Caco-2 (cell line): ENCODE results near the gene RPS6KA4. TPM values are rescaled to one million over a fixed set of nuclear protein-coding genes. Genes with fewer than 3 reads are reported as not detected.

ENCODE experiments used
- BruUV-seq: library from RNA; stranded (reverse); fragments of 400-500 nt; replicated peaks from 2 replicates; lab custom pipeline; 2021; lab: Mats Ljungman, UMichigan
- CTCF ChIA-PET: fragments of 300-600 bp; sonication (Branson Sonifier 250); formaldehyde crosslinking; loops from one replicate; lab custom pipeline; 2022; ENCODE audit warnings: antibody characterized with exemption; lab: Charles Lee
- POLR2A ChIA-PET: fragments of 300-600 bp; sonication (Branson Sonifier 250); formaldehyde crosslinking; loops from one replicate; lab custom pipeline; 2022; ENCODE audit warnings: antibody characterized with exemption; lab: Charles Lee
- DNase-seq, 2 experiments: peaks; one replicate each; pipeline versions ENCODE4 v3.0.0 to v3.0.0-alpha.2; 2020 to 2022
- H3K27me3 ChIP-seq: replicated peaks from 2 replicates; pipeline ENCODE4 v1.6.0; 2011; ENCODE audit warnings: low read length; ENCODE audit not compliant: control insufficient read depth, insufficient read depth
- H3K36me3 ChIP-seq: 2 replicates; pipeline ENCODE4 v1.5.1; 2011; ENCODE audit warnings: low read length; ENCODE audit not compliant: control insufficient read depth, insufficient read depth
- H3K4me1 ChIP-seq: fragments of 250-450 bp; sonication (Bioruptor Pico); 2 replicates; pipeline ENCODE4 v1.5.1; 2020; ENCODE audit warnings: mild to moderate bottlenecking
- H3K4me3 ChIP-seq: 2 replicates; pipeline ENCODE4 v1.5.1; 2011; ENCODE audit warnings: low read depth, mild to moderate bottlenecking, control low read depth, low read length
- H3K9me3 ChIP-seq: fragments of 250-450 bp; sonication (Bioruptor Pico); 2 replicates; pipeline ENCODE4 v1.5.1; 2020; ENCODE audit warnings: mild to moderate bottlenecking, moderate library complexity
- H3K27ac Mint-ChIP-seq: one replicate; pipeline ENCODE4 v1.8.0; 2022; ENCODE audit warnings: mixed read lengths; ENCODE audit not compliant: unreplicated experiment
- H3K27me3 Mint-ChIP-seq: one replicate; pipeline ENCODE4 v1.8.0; 2022; ENCODE audit warnings: mixed read lengths; ENCODE audit not compliant: insufficient read depth, unreplicated experiment
- H3K36me3 Mint-ChIP-seq: one replicate; pipeline ENCODE4 v1.8.0; 2022; ENCODE audit warnings: mild to moderate bottlenecking, mixed read lengths; ENCODE audit not compliant: insufficient read depth, unreplicated experiment
- H3K4me1 Mint-ChIP-seq: one replicate; pipeline ENCODE4 v1.8.0; 2022; ENCODE audit warnings: low read depth, mixed read lengths; ENCODE audit not compliant: unreplicated experiment
- H3K4me3 Mint-ChIP-seq: one replicate; pipeline ENCODE4 v1.8.0; 2022; ENCODE audit warnings: mild to moderate bottlenecking, moderate library complexity, mixed read lengths; ENCODE audit not compliant: unreplicated experiment
- H3K9me3 Mint-ChIP-seq: one replicate; pipeline ENCODE4 v1.8.0; 2022; ENCODE audit warnings: mixed read lengths; ENCODE audit not compliant: unreplicated experiment
- CTCF ChIP-seq, 2 experiments: fragments of 200-600 bp in 1 of 2; IDR thresholded peaks; 1 replicate in 1 of 2; 2 replicates in 1 of 2; pipeline versions ENCODE4 v1.5.1 to v1.8.0; 2011 to 2022; ENCODE audit warnings: antibody characterized with exemption in 1 of 2, control low read depth in 1 of 2, inconsistent platforms in 1 of 2, low read depth in 1 of 2, low read length in 1 of 2, mild to moderate bottlenecking in 1 of 2, moderate library complexity in 1 of 2; ENCODE audit not compliant: insufficient read depth in 1 of 2, severe bottlenecking in 1 of 2, unreplicated experiment in 1 of 2
- intact Hi-C: fragments of 100-400 bp; cut with micrococcal nuclease; formaldehyde crosslinking; loops from one replicate; pipeline ENCODE4 v1.10.0; 2022; ENCODE audit not compliant: unreplicated experiment
- total RNA-seq: library from RNA; stranded (reverse); gene quantifications from 2 replicates; pipeline ENCODE4 v1.2.3, GENCODE V29; 2022

Gene RPS6KA4
- total RNA-seq, 1 experiment from 2014 or later = 95.7 TPM

- H3K27me3 ChIP-seq = no peaks in the 10 kb centered on the region
- Mint-ChIP-seq H3K36me3 (no peaks in the 10 kb centered on the region), H3K27me3 (no peaks in the 10 kb centered on the region), H3K9me3 (no peaks in the 10 kb centered on the region), H3K4me1 (peaks cover 14% of the 10 kb centered on the region), H3K27ac (no peak overlapping the region), H3K4me3 (no peak overlapping the region)
- DNase-seq = no peak
- no peak for TF ChIP-seq CTCF (IDR thresholded peaks at IDR 0.05; ENCODE audit: insufficient read depth in 1 of 2, low read depth in 1 of 2, low read length in 1 of 2, severe bottlenecking in 1 of 2, unreplicated experiment in 1 of 2)
- H3K9me3 ChIP-seq = no peaks in the 10 kb centered on the region
- no peak overlapping the region for H3K4me3 ChIP-seq
- peaks cover 34% of the 10 kb centered on the region for H3K4me1 ChIP-seq
- intact Hi-C loops = no loop called here
- BruUV-seq = no TSS peak
- ChIA-PET POLR2A (no interaction called here), CTCF (no interaction called here)
- H3K36me3 ChIP-seq = no peaks in the 10 kb centered on the region; the same call in 1 of the 2 replicates
These were observed 21.1 kb downstream of the RPS6KA4 start for GRCh38 chr11:64379817-64380709.

- Mint-ChIP-seq H3K4me1 (peaks cover 27% of the 10 kb centered on the region), H3K27me3 (no peaks in the 10 kb centered on the region), H3K27ac (no peak overlapping the region), H3K36me3 (no peaks in the 10 kb centered on the region), H3K4me3 (no peak overlapping the region), H3K9me3 (no peaks in the 10 kb centered on the region)
- no peak for TF ChIP-seq CTCF (IDR thresholded peaks at IDR 0.05; ENCODE audit: insufficient read depth in 1 of 2, low read depth in 1 of 2, low read length in 1 of 2, severe bottlenecking in 1 of 2, unreplicated experiment in 1 of 2)
- no TSS peak for BruUV-seq
- CTCF ChIA-PET = interaction anchor here (0.7 kb wide), 1 partner anchor 72 kb away, joined by 5 read pairs; no protein-coding TSS in a partner anchor
- H3K27me3 ChIP-seq = no peaks in the 10 kb centered on the region
- no peak overlapping the region for H3K4me3 ChIP-seq
- H3K4me1 ChIP-seq = peaks cover 47% of the 10 kb centered on the region
- no peak for DNase-seq
- no peaks in the 10 kb centered on the region for H3K9me3 ChIP-seq
- H3K36me3 ChIP-seq = no peaks in the 10 kb centered on the region; the same call in 1 of the 2 replicates
- POLR2A ChIA-PET = no interaction called here
- intact Hi-C loops = no loop called here
These were observed 22.4 kb downstream of the RPS6KA4 start for GRCh38 chr11:64381350-64381749.

GRCh38 chr11:64382047-64382446 is 23.1 kb downstream of the RPS6KA4 start:
- CTCF ChIA-PET = no interaction called here
- Histone ChIP-seq H3K27me3 (no peaks in the 10 kb centered on the region), H3K36me3 (no peaks in the 10 kb centered on the region; the same call in 1 of the 2 replicates), H3K4me3 (no peak overlapping the region), H3K9me3 (no peaks in the 10 kb centered on the region), H3K4me1 (peaks cover 53% of the 10 kb centered on the region)
- Mint-ChIP-seq H3K27ac (peak overlapping the region; percentile 11), H3K36me3 (no peaks in the 10 kb centered on the region), H3K27me3 (no peaks in the 10 kb centered on the region), H3K9me3 (no peaks in the 10 kb centered on the region), H3K4me3 (no peak overlapping the region), H3K4me1 (peaks cover 34% of the 10 kb centered on the region)
- no peak for DNase-seq
- TF ChIP-seq CTCF (IDR thresholded peaks at IDR 0.05; ENCODE audit: insufficient read depth in 1 of 2, low read depth in 1 of 2, low read length in 1 of 2, severe bottlenecking in 1 of 2, unreplicated experiment in 1 of 2) = no peak
- intact Hi-C loops = no loop called here
- POLR2A ChIA-PET = interaction anchor here (0.6 kb wide), 1 partner anchor 83 kb away, joined by 4 read pairs; no protein-coding TSS in a partner anchor
- no TSS peak for BruUV-seq
